Fibroblast of skin of scalp (primary cell): Measurements from ENCODE around the gene BIN2. TPM values are rescaled to one million over a fixed set of nuclear protein-coding genes. Genes with fewer than 3 reads are reported as not detected.

Experiments
- DNase-seq: peaks from one replicate; pipeline ENCODE4 v3.0.0-alpha.2; 2013
- polyA plus RNA-seq, 2 experiments: library from polyadenylated mRNA; unstranded; fragments of 120-200 nt; gene quantifications; one replicate each; pipeline ENCODE4 v1.2.1, GENCODE V29; 2013; ENCODE audit not compliant: insufficient read length in 2 of 2

BIN2 gene
- polyA plus RNA-seq (2013, experiment 1 of 2; ENCODE audit: insufficient read length): not detected
- polyA plus RNA-seq (2013, experiment 2 of 2; ENCODE audit: insufficient read length): 0.25 TPM

- no peak for DNase-seq
These were observed at the start of gene BIN2 for GRCh38 chr12:51323966-51324895. TSS of gene BIN2 (minus strand) at chr12:51324174. CDS start at chr12:51324102, 72 bp downstream.

GRCh38 chr12:51373187-51373586 lies 49.2 kb upstream of the BIN2 start:
- DNase-seq: no peak

GRCh38 chr12:51372021-51372420 lies 48.0 kb upstream of the BIN2 start:
- DNase-seq: no peak

GRCh38 chr12:51371295-51371953 lies 47.5 kb upstream of the BIN2 start:
- peak; percentile 96 for DNase-seq

- DNase-seq: no peak
These were observed 46.7 kb upstream of the BIN2 start for GRCh38 chr12:51370667-51371066.

GRCh38 chr12:51369581-51369980 lies 45.6 kb upstream of the BIN2 start:
- DNase-seq: no peak

- peak; percentile 15 for DNase-seq
These were observed 44.9 kb upstream of the BIN2 start for GRCh38 chr12:51368640-51369517.

GRCh38 chr12:51365276-51365675 lies 41.3 kb upstream of the BIN2 start:
- DNase-seq: no peak

- no peak for DNase-seq
These were observed 40.0 kb upstream of the BIN2 start for GRCh38 chr12:51364001-51364400.

- no peak for DNase-seq
These were observed 38.9 kb upstream of the BIN2 start for GRCh38 chr12:51362747-51363342.

- DNase-seq: no peak
These were observed 38.3 kb upstream of the BIN2 start for GRCh38 chr12:51362307-51362706.

GRCh38 chr12:51361161-51362016 lies 37.4 kb upstream of the BIN2 start:
- no peak for DNase-seq

GRCh38 chr12:51360315-51360714 lies 36.3 kb upstream of the BIN2 start:
- DNase-seq: no peak

GRCh38 chr12:51359851-51360250 lies 35.9 kb upstream of the BIN2 start:
- no peak for DNase-seq

GRCh38 chr12:51358496-51358895 lies 34.5 kb upstream of the BIN2 start:
- no peak for DNase-seq

GRCh38 chr12:51357374-51358047 lies 33.5 kb upstream of the BIN2 start:
- no peak for DNase-seq

- peak; percentile 75 for DNase-seq
These were observed 28.0 kb upstream of the BIN2 start for GRCh38 chr12:51351913-51352532.

GRCh38 chr12:51349026-51349425 lies 25.1 kb upstream of the BIN2 start:
- peak; percentile 59 for DNase-seq

- DNase-seq: no peak
These were observed 24.1 kb upstream of the BIN2 start for GRCh38 chr12:51348116-51348515.

- DNase-seq: no peak
These were observed 22.6 kb upstream of the BIN2 start, which contains the start of gene CELA1 for GRCh38 chr12:51346581-51346980. TSS of gene CELA1 (minus strand) at chr12:51346679. CDS start at chr12:51346638, 41 bp downstream.
